H4 (cell line): ENCODE measurements around the gene SH2D3C. TPM values are rescaled to one million over a fixed set of nuclear protein-coding genes. Genes with fewer than 3 reads are reported as not detected.

Experiments
- DNase-seq: peaks from one replicate; pipeline ENCODE4 v3.0.0-alpha.2; 2015; ENCODE audit warnings: low spot score
- total RNA-seq: library from RNA; depleted of rRNA; stranded (reverse); fragments of >200 nt; shearing (Covaris generic); gene quantifications from 2 replicates; pipeline ENCODE4 v1.2.3, GENCODE V29; 2014

The SH2D3C gene
- total RNA-seq, 1 experiment from 2014 or later: 0.12 TPM

DNA sequence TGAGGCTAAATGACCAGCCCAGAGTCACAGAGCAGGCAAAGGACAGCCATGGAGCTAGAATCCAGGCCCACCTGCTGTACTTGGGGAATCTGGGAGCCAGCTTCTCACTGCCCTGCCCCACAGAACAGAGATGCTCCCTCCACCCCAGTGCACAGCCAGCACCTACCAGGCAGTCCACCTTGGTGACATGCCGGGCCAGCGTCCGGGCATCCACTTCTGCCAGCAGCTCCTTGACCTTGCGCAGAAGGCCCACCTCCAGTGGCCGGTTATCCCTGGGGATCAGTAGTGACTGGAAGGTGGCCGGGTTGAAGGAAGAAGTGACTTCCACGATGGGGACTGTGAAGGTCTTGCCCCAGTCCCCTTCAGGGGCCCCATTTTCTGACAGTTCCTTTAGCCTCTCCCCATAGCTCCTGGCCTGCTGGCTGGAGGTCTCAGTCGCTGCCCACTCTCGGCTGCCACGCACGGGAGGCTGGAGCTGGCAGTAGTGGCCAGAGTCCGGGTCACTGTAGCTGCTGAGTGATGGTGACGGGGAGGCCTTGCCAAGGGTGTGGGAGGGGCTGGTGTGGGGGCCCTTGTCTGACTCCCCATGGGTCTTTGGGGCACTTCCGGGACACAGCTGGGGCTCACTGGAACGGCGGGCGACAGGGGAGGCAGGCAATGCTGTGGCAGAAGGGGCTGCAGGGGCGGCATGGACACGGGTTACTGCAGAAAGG lies 33.9 kb downstream of the SH2D3C start:
- DNase-seq: no peak

DNA sequence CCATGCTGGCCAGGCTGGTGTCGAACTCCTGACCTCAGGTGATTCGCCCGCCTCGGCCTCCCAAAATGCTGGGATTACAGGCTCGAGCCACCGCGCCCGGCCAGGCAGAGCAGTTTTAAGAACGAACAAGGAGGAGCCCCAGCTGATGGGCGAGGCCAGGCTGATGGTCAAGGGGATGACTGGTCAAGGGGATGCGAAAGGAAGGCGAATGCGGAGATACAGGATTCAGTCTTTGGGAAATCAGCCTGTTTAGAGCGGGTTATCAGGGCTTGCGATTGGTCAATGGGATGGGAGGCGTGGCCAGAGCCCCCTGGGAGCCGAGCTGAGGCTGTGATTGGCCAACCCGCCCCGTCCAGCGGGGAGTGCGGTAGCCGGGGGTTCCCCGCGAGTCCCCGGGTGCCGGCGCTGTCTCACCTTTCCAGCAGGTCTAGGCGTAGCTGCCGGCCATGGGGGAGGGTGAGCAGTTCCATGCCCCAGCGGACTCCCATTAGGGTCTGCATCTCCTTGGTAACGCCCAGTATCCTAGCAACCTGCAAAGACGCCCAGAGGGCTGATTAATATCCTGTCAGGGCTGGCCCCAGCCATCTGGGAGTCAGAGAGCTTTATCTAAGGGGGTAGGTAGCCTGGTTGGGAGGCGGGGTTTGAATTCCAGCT lies 35.9 kb downstream of the SH2D3C start:
- DNase-seq: no peak

DNA sequence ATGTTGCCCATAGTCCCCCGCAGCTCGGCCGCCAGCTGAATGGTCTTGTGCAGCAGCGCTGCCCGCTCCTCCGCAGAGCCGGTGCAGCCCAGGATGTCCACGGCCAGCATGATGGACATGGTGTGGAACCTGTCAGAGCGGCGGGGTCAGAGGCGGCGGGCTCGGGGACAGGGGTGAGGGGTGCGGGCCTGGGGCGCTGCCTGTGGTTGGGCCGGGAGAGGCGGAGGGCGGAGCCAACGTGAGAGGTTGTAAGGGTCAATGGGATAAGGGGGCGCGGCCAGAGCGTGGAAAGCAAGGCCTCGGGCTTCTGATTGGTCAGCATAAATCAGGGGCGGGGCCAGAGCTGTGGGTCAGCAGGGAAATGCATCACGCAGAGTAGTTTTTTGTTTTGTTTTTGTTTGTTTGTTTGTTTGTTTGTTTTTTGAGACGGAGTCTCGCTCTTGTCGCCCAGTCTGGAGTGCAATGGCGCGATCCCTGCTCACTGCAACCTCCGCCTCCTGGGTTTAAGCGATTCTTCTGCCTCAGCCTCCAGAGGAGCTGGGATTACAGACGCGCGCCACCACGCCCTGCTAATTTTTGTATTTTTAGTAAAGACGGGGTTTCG lies 36.5 kb downstream of the SH2D3C start:
- no peak for DNase-seq

DNA sequence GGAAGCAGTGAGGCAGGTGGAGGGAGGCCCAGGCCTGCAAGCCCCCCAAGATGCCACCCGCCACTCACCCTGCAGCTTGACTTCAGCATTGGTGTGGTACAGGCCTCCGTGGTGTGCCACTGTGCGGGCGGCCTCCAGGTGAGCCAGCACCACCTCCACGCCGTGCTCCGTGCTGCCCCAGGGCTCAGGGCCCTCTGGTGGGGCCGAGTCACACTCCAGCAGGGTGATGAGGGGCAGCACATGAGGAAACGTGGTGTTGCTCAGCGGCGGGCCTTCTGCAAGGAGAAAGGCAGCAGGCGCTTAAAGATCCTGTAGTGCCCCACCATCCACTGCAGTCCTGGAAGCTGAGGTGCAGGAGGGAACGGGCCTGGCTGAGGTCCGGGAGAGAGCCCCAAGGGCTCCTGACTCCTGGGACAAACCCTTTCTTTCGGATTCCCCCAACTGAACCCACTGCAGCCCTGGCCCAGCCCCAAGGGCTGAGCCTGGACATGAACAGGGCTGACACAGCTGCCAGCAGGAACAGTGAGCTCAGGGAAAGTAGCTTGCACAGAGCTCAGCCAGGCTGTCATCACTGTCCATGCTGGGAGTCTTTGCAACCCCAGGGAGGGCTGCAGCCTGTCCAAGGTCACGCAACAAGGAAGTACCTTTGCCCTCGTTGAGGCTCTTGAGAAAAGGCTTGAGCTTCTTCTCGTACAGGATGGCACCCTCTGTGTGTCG lies 38.7 kb downstream of the SH2D3C start:
- no peak for DNase-seq

DNA sequence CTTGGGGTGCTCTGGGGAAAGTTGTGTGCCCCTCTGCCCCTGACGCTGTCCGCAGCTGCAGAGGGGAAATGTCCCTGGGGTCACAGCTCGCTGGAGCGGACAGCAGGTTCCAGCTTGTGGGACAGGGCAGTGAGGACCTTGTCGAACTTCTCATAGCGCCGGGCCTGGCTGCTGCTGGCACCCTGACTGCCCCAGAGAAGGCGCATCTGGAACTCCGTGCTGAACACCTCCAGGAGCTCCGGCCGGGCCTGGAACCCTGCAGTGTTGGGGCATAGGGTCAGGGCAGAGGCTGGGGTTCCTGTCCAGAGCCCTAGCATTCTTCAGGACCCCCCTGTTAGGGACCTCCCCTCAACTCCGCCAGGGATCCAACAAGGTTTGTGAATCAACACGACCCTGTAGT lies 39.8 kb downstream of the SH2D3C start:
- no peak for DNase-seq

DNA sequence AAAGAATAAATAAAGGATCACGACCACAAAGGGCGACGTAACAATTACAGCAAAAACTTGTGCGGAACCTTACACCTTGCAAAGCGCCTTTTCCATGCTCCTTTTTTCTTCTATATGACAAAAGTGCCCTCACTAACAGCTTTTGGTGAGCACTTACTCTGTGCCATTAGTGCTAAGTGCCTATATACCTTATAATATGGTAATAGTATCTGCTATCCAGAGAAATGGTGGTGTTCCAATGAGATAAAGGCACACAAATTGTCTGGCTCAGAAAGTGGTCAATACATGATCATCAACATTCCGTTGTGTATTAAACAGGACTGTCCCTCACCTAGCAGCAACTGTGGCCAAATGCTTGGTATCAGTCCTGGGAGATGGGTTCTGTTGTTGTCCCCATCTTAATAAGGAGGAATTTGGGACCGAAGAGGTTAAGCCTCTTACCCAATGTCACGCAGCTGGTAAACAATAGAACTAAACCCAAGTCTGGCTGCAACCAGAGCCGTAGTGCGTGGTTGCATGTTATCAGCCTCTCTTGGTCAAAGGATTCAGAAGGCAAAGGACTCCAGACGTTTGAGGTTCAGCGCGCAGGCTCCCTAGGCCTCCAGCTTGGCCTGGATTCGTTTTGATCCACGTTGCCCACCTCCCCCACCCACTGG lies 42.8 kb downstream of the SH2D3C start:
- DNase-seq: no peak

DNA sequence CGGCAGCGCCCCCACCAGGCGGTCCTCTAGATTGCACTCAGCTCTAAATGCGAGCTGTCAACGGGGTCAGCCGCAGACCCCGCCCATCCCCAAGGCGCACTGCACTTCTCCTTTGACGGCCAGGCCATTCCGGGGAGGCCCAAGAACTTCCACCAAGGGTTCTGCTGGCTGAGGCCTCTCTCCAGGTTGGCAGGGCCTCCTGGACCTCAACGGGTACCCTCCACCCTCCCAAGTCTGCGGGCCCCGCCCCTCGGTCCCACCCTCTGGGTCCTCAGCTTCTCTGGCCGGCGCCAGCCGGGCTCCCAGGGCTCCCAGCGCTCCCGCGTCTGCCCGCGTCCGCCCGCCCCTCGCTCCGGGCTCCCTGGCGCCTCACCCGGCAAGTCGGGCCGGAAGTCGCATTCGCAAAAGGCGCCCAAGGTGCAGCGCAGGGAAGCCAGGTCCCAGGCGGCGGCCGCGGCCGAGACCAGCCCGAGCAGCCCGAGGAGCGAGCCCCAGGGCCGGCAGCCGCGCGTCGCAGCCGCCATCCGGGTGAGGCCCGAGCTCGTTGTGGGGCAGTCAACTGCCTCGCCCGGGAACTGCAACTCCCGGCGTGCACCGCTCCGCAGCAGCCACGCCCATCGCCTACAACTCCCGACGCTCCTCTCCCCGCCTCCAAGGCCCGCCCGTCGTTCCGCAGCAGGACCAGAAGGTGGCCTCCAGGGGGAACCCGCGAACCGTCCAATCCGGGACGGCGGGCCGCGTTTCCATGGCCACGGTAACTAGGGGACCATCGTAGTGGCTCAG lies 43.5 kb downstream of the SH2D3C start, which contains the start of gene TOR2A:
Gene TOR2A (minus strand): TSS at position 548 of the 783 bp plus-strand sequence. CDS start 24 bp downstream, at position 524.
- peak; percentile 96 for DNase-seq

DNA sequence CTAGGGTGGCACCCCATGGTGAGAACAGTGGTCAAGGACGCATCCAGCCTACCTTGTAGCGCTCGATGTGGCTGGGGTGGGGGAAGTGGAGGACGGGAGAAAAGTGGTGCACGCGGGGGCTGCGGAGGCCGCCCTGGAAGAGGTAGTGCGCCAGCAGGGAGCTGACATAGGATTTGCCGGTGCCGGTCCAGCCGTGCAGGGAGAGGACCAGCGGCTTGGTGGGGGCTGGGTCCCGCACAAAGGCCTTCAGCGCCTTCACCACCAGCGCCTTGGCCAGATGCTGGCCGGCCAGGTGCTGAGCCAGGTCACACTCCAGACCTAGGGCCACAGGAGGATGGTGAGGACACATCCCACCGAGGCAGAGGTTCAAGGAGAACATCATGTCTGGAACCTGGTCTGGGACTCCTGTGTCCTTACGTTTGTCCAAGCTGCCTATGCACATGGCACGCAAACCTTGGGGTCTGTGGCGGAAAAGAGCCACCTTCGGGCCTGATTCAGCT lies 44.2 kb downstream of the SH2D3C start:
- DNase-seq: no peak

DNA sequence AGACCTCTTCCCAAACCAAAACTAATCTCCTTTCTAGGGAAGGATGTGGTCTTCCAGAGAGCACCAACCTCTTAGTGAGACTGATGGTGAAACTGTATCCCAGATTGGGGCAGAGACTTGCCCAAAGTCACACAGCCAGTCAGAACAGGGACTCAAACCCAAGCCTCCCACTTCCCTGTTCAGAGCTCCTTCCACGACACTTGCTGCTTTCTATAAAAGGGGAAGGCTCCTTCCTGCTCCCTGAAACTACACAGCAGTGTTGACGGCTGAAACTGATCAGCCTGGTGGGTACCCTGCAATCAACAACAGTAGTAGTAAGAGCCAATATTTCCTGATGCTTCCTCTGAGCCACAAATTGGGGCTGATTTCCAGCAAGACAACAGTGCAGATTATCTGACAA lies 44.9 kb downstream of the SH2D3C start:
- DNase-seq: no peak

DNA sequence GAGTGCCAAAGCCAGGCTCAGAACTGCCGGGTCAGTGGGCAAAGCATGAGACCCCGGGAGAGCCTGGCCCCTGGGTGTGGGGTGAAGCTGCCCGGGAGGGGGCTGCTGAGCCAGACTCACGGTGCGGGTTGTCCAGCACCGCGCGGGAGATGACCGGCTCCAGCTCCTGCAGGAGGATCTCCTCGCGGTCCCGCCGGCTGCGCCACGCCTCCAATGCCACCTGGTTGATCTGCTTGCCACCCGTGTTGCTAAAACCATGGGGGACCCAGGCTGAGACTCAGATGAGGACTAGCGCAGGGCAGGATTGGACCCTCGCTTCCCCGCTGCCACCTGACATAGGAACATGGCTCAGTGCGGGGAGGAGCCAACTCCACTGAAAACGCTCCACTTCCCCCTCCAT lies 46.0 kb downstream of the SH2D3C start:
- DNase-seq: no peak

DNA sequence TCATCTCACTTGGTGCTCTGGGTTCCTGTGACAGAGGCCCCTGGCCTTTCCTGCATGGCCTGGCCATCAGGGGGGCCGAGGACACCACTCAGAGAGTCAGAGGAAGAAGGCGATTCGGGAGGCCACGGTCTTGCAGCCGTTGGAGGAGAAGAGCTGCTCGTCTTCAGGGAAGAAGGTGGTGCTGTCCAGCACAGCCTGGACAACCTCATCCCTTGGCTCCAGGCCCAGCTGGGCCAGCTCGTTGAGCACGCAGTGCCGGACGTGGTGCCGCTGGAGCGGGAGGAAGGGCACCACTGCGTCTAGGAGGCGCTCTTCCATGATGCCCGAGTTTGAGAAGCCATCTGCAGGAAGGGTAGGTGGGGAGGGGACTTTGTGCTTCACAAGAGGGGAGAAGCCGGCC lies 46.5 kb downstream of the SH2D3C start:
- DNase-seq: no peak

DNA sequence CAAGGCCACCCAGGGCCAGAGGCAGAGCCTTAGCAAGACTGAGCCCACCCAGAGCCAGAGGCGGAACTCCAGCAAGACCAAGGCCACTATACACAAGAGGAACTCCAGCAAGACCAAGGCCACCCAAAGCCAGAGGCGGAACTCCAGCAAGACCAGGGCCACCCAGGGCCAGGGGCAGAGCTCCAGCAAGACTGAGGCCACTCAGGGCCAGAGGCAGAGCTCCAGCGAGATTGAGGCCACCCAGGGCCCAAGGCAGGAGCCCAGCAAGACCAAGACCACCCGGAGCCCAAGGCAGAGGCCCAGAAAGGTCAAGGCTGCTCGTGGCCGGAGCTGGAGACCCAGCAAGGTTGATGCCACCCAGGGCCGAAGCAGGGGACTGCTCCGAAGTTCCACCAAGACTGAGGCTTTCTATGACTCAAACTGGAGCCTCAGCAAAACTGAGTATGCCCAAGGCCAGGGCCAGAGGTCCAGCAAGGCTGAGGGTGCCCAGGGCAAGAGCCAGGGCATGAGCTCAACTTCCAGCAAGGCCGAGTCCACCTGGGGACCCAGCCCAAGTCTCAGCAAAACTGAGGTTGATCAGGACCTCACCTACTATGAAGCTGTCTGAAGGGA lies 47.6 kb downstream of the SH2D3C start:
- no peak for DNase-seq

DNA sequence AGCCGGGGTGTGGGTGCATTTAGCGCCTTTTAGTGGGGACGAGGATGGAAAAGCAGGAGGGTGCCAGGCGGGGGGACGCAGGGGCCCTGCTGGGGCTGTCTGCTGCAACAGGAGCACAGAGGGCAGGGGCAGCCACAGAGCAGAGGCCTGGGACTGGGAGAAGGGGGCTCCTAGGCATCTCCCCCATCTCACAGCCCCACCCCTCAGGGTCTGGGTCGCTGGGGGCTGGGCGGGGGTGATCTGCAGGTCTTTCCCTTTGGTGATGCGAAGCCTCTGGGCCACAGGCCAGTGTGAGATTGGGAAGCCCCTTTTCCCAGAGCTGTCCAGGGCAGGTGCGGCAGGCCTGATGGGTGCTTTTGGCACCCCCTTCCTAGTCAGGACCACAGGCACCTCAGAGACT lies 48.2 kb downstream of the SH2D3C start:
- DNase-seq: no peak

DNA sequence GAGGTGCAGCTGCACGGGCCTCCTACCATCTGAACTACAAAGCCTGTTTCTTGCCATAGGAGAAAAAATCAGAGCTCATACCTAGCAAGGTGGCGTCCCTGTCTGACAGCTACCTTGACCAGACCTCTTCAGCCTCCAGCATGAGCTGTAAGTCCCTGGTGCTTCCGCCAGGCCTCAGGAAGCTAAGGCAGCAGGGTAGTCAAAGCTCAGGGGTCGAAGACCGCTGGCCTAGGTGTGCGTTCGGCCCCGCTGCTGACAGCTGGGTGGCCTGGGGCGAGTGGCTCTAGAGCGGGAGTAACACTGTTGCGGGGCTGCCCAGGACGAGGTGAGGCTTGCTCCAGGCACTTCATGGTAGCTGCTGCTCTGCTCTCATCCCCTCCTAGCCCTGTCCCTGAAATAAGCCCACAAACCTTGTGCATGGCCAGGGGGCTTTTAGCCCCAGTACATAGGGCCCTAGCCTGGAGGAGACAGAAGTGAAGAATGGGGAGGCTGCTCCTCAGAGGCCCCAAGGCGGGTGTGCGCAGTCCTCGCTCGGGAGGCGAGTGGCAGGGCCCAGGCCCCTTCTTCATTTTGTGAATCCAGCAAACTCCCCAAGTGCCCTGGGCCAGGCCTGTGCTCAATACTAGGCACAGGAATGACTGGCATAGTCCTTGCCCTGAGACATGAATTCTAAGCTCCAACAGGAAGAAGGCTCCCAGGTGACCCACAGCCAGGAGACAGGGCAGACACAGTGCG lies 48.8 kb downstream of the SH2D3C start:
- no peak for DNase-seq

DNA sequence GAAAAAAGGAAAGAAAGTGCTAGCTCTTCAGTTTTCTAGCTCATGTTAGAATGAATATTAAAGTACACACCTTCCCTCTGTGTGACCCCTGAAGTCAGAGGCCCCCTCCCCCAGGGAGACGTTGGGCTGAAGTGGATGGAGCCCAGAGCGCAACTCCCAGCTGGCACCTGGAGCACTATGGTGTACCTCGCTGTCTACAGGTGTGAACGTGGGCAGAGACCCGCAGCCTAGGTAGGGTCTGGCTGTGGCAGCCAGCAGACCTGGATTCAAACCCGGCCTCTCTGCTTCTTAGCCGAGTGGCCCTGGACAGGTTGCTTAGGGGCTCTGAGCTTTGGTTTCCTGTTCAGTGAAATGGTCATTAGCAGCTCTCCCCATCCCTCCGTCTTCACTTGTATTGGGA lies 49.7 kb downstream of the SH2D3C start:
- DNase-seq: no peak

DNA sequence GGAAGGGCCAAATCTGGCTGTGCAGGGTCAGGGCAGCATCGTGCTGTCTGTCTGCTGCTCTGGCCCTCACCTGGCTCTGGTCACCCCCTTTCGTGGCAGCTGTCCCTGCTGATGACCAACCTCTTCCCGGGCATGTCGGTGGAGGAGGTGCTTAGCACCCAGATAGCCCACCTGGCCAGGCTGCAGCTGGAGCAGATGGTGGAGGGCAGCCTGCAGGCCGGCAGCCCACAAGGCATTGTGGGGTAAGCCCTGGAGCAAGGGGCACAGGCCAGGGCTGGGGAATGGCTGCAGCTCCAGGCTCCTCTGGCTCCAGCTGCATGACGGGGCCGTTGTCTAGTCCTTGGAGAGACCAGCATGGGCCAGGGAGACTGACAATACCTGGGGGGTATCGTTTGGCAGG lies 51.6 kb downstream of the SH2D3C start:
- DNase-seq: no peak

DNA sequence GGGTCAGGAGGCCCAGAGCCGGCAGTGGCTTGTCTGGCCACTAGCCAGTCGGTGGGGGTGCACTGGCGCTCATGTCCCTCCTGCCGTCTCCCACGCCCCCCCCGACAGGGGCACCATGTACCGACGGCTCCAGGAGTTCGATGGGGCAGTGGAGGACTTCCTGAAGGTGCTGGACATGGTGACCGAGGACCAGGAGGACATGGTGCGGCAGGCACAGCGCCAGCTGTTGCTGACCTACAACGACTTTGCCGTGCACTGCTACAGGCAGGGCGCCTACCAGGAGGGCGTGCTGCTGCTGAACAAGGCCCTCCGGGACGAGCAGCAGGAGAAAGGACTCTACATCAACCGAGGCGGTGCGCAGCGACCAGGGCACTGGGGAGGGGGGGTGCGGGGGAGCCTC lies 54.5 kb downstream of the SH2D3C start:
- DNase-seq: no peak

DNA sequence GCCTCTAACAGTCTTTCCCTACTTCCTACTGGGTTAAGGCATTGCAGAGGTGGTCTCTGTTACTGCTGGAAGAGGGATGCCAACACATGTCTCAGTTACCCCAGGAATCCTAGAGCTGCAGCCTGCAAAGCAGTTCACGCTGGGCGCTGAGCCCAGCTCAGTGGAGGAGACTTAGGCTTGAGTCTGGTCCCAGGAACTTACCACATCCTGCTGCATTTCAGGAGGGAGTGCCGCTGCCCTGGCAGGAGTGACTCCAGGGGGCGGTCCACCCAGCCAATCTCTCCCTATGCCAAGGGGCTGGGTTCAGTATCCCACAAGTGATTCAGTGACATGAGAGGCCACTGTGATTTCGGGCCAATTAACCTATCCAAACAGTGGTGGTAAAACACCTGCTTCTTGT lies 55.0 kb downstream of the SH2D3C start:
- peak; percentile 77 for DNase-seq

DNA sequence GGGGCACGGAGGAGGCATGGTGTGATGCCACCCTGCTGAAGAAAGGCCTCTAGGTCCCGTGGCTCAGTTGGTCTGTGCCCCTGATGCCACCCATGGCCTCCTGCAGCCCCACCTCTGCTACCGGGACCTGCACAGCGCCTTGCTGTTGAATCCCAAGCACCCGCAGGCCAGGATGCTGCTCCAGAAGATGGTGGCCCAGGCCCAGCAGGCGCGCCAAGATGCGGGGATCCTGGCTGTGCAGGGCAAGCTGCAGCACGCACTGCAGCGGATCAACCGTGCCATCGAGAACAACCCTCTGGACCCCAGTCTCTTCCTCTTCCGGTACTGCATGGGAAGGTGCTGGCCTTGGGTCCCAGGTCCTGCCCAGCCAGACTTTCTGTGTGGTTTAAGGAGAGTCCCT lies 55.5 kb downstream of the SH2D3C start:
- no peak for DNase-seq
